ENCODE data around the gene AHDC1.
"Not testable (repeated sequence)": the region's sequence is repeated elsewhere in the genome, so short reads cannot be mapped to it uniquely, and the experiment has no call there.

AHDC1 gene

DNA sequence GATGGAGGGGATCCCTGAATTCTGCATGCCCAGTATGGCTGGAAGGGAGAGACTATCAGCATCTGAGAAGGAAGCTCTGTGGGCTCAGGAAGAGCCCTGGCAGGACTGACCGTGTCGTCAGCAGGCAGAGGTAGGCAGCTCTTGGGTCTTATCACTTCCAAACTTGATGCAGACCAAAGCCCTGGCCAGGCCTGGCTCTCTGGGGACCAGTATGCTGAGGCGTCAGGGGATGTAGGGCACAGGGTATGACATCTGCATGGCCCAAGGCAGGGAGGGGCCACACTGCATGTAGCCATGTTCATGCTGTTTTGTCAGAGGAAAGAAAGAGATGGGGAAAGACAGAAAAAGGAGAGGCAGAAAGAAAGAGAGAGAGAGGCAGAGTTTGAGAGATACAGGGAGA lies 24.8 kb upstream of the AHDC1 start:
- Histone ChIP-seq H3K27me3 (ENCODE audit: control insufficient read depth, low read length) (no peaks in the 10 kb centered on the region), H3K36me3 (ENCODE audit: control insufficient read depth, low read length) (0 out of 2 replicates have a peak, but pooled peaks cover 3% of the 10 kb centered on the region), H4K20me1 (ENCODE audit: control insufficient read depth, insufficient read depth, low read depth, low read length) (no peaks in the 10 kb centered on the region), H3K4me1 (ENCODE audit: control insufficient read depth, low read length) (peaks cover 94% of the 10 kb centered on the region), H3K79me2 (ENCODE audit: control insufficient read depth, low read length) (no peaks in the 10 kb centered on the region), H3K4me3 (ENCODE audit: low read length) (no peak overlapping the region), H3K9me2 (replicated peaks; ENCODE audit: control insufficient read depth, low read length) (no peaks in the 10 kb centered on the region), H3K9me3 (ENCODE audit: control insufficient read depth, insufficient read depth, low read length) (no peaks in the 10 kb centered on the region), H3K27ac (ENCODE audit: low read depth, low read length) (peak overlapping the region; percentile 25; the same call in 1 of the 2 replicates), H3K4me2 (ENCODE audit: low read length) (peak overlapping the region; percentile 4; the same call in 1 of the 2 replicates), H3F3A (ENCODE audit: control insufficient read depth, insufficient read depth) (peaks cover 35% of the 10 kb centered on the region)
- TF ChIP-seq, protein P1, sequence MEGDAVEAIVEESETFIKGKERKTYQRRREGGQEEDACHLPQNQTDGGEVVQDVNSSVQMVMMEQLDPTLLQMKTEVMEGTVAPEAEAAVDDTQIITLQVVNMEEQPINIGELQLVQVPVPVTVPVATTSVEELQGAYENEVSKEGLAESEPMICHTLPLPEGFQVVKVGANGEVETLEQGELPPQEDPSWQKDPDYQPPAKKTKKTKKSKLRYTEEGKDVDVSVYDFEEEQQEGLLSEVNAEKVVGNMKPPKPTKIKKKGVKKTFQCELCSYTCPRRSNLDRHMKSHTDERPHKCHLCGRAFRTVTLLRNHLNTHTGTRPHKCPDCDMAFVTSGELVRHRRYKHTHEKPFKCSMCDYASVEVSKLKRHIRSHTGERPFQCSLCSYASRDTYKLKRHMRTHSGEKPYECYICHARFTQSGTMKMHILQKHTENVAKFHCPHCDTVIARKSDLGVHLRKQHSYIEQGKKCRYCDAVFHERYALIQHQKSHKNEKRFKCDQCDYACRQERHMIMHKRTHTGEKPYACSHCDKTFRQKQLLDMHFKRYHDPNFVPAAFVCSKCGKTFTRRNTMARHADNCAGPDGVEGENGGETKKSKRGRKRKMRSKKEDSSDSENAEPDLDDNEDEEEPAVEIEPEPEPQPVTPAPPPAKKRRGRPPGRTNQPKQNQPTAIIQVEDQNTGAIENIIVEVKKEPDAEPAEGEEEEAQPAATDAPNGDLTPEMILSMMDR (IDR thresholded peaks at IDR 0.05; ENCODE audit: low read depth, low read length, poor library complexity, severe bottlenecking), result no peak
- no peak for TF ChIP-seq EZH2phosphoT487 (IDR thresholded peaks at IDR 0.05; ENCODE audit: borderline replicate concordance, low read length)

DNA sequence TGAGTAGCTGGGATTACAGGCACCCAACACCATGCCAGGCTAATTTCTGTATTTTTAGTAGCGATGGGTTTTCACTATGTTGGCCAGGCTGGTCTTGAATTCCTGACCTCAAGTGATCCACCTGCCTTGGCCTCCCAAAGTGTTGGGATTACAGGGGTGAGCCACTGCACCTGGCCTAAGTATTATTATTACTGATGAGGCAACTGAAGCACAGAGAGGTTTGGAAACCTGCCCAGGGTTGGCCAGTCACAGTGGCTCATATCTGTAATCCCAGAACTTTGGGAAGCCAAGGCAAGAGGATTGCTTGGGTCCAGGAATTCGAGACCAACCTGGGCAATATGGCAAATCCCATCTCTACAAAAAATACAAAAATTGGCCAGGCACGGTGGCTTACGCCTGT lies 23.8 kb upstream of the AHDC1 start:
- not testable (repeated sequence) for H3K4me3 ChIP-seq (ENCODE audit: low read length); H3K36me3 ChIP-seq (ENCODE audit: control insufficient read depth, low read length); H3K27me3 ChIP-seq (ENCODE audit: control insufficient read depth, low read length); H3K4me2 ChIP-seq (ENCODE audit: low read length); H3K27ac ChIP-seq (ENCODE audit: low read depth, low read length); H4K20me1 ChIP-seq (ENCODE audit: control insufficient read depth, insufficient read depth, low read depth, low read length); H3K9me3 ChIP-seq (ENCODE audit: control insufficient read depth, insufficient read depth, low read length); H3K79me2 ChIP-seq (ENCODE audit: control insufficient read depth, low read length); H3K9me2 ChIP-seq (replicated peaks; ENCODE audit: control insufficient read depth, low read length)
- H3K4me1 ChIP-seq (ENCODE audit: control insufficient read depth, low read length), result peaks cover 94% of the 10 kb centered on the region
- peaks cover 29% of the 10 kb centered on the region for H3F3A ChIP-seq (ENCODE audit: control insufficient read depth, insufficient read depth)

DNA sequence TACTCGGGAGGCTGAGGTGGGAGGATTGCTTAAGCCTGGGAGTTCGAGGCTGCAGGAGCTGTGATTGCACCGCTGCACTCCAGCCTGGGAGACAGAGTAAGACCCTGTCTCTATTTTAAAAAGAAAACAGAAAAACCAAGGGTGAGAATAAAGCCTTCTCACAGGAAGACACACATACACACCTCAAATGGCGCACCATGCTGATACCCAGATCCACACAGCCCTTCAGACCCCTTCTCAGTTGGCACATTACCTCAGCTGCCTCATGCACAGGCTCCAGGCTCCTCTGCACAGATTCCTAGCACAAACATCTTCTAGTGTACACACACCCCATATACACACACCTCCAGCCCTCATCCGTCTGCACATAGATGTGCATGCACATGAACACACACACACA lies 23.1 kb upstream of the AHDC1 start:
- H3K9me3 ChIP-seq (ENCODE audit: control insufficient read depth, insufficient read depth, low read length), result no peaks in the 10 kb centered on the region
- H3K4me2 ChIP-seq (ENCODE audit: low read length), result peak overlapping the region; percentile 66
- H3K9me2 ChIP-seq (replicated peaks; ENCODE audit: control insufficient read depth, low read length), result no peaks in the 10 kb centered on the region
- 0 out of 2 replicates have a peak, but pooled peaks cover 3% of the 10 kb centered on the region for H3K36me3 ChIP-seq (ENCODE audit: control insufficient read depth, low read length)
- H3K27me3 ChIP-seq (ENCODE audit: control insufficient read depth, low read length), result no peaks in the 10 kb centered on the region
- H3K4me1 ChIP-seq (ENCODE audit: control insufficient read depth, low read length), result peaks cover 90% of the 10 kb centered on the region
- H3K79me2 ChIP-seq (ENCODE audit: control insufficient read depth, low read length), result no peaks in the 10 kb centered on the region
- H4K20me1 ChIP-seq (ENCODE audit: control insufficient read depth, insufficient read depth, low read depth, low read length), result no peaks in the 10 kb centered on the region
- H3F3A ChIP-seq (ENCODE audit: control insufficient read depth, insufficient read depth), result peaks cover 27% of the 10 kb centered on the region
- TF ChIP-seq, protein P1 (IDR thresholded peaks at IDR 0.05; ENCODE audit: low read depth, low read length, poor library complexity, severe bottlenecking), result no peak
- TF ChIP-seq EZH2phosphoT487 (IDR thresholded peaks at IDR 0.05; ENCODE audit: borderline replicate concordance, low read length), result no peak
- H3K4me3 ChIP-seq (ENCODE audit: low read length), result no peak overlapping the region
- peak overlapping the region; percentile 73; the same call in 1 of the 2 replicates for H3K27ac ChIP-seq (ENCODE audit: low read depth, low read length)

DNA sequence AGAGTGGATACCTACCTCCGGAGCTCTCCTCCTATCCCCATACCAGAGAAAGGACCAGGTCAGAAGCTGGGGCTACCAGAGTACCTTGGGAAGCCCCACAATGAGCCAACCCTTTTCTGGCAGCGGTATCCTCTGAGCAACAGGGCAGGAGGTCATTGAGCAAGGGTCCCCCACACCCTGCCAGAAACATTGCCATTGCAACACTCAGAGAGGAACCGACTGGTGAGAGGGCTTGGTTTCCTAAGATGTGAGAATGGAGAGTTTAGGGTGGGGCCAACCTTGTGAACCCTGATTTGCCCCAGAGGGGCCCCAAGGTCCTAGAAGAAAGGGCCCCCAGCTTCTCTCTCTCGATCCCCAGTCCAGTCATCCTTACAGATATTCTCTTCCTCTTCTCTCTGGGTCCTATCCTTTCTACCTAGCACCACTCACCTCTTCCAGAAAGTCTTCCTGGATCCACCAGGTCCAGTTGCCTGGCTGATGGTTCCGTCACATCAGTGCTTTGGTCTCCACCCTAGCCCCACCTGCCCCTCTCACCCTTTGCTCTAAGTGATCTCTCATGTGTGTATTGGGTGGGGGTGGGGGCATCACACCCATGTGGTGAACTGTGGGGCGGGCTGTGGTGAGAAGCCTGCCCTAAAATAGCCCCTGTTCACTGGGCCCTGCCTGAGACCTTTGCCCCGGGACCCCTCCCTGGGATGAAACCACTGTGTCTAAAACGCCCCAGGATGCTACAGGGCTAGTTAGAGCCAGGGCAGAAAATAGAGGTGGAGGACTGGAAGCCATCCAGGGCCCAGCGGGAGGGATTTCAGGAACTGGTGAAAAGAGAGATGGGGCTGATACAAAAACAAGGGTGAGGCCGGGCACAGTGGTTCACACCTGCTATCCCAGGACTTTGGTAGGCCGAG lies 22.3 kb upstream of the AHDC1 start:
- Histone ChIP-seq H3K4me2 (ENCODE audit: low read length) (peak overlapping the region; percentile 66), H3K27ac (ENCODE audit: low read depth, low read length) (peak overlapping the region; percentile 73), H3K27me3 (ENCODE audit: control insufficient read depth, low read length) (no peaks in the 10 kb centered on the region), H3K36me3 (ENCODE audit: control insufficient read depth, low read length) (0 out of 2 replicates have a peak, but pooled peaks cover 3% of the 10 kb centered on the region), H3K4me3 (ENCODE audit: low read length) (peak overlapping the region; percentile 64), H3K4me1 (ENCODE audit: control insufficient read depth, low read length) (peaks cover 90% of the 10 kb centered on the region), H4K20me1 (ENCODE audit: control insufficient read depth, insufficient read depth, low read depth, low read length) (no peaks in the 10 kb centered on the region), H3F3A (ENCODE audit: control insufficient read depth, insufficient read depth) (peaks cover 20% of the 10 kb centered on the region), H3K9me2 (replicated peaks; ENCODE audit: control insufficient read depth, low read length) (no peaks in the 10 kb centered on the region), H3K9me3 (ENCODE audit: control insufficient read depth, insufficient read depth, low read length) (no peaks in the 10 kb centered on the region), H3K79me2 (ENCODE audit: control insufficient read depth, low read length) (no peaks in the 10 kb centered on the region)
- no peak for TF ChIP-seq EZH2phosphoT487 (IDR thresholded peaks at IDR 0.05; ENCODE audit: borderline replicate concordance, low read length)
